GM23248 (cell line): Measurements from ENCODE around the gene NOSIP. TPM values are rescaled to one million over a fixed set of nuclear protein-coding genes. Genes with fewer than 3 reads are reported as not detected.

Source experiments
- DNase-seq: peaks from one replicate; pipeline ENCODE4 v3.0.0-alpha.2; 2015
- H2AFZ ChIP-seq: fragments of 200-600 bp; sonication (generic); 2 replicates; pipeline ENCODE4 v1.6.1; 2016; ENCODE audit warnings: antibody characterized with exemption
- H3F3A ChIP-seq: fragments of 200-600 bp; sonication (generic); 2 replicates; pipeline ENCODE4 v1.6.1; 2016; ENCODE audit warnings: mild to moderate bottlenecking, antibody characterized with exemption, mixed run types; ENCODE audit not compliant: insufficient read depth
- H3K27ac ChIP-seq: fragments of 200-600 bp; sonication (generic); 2 replicates; pipeline ENCODE4 v1.5.1; 2016; ENCODE audit warnings: mild to moderate bottlenecking
- H3K27me3 ChIP-seq: fragments of 200-600 bp; sonication (generic); replicated peaks from 2 replicates; pipeline ENCODE4 v1.6.1; 2016; ENCODE audit warnings: mild to moderate bottlenecking; ENCODE audit not compliant: insufficient read depth
- H3K36me3 ChIP-seq: fragments of 200-600 bp; sonication (generic); 2 replicates; pipeline ENCODE4 v1.6.1; 2016; ENCODE audit warnings: low read depth, mild to moderate bottlenecking
- H3K4me1 ChIP-seq: fragments of 200-600 bp; sonication (generic); 2 replicates; pipeline ENCODE4 v1.6.1; 2016; ENCODE audit warnings: mild to moderate bottlenecking; ENCODE audit not compliant: insufficient read depth
- H3K4me2 ChIP-seq: fragments of 200-600 bp; sonication (generic); one replicate; pipeline ENCODE4 v1.6.1; 2016; ENCODE audit warnings: mild to moderate bottlenecking; ENCODE audit not compliant: unreplicated experiment
- H3K4me3 ChIP-seq: fragments of 200-600 bp; sonication (generic); 2 replicates; pipeline ENCODE4 v1.5.1; 2016; ENCODE audit warnings: mild to moderate bottlenecking
- H3K79me2 ChIP-seq: fragments of 200-600 bp; sonication (generic); 2 replicates; pipeline ENCODE4 v1.6.1; 2016; ENCODE audit warnings: mild to moderate bottlenecking; ENCODE audit not compliant: insufficient read depth
- H3K9ac ChIP-seq: fragments of 200-600 bp; sonication (generic); 2 replicates; pipeline ENCODE4 v1.6.1; 2016; ENCODE audit warnings: mild to moderate bottlenecking
- H3K9me2 ChIP-seq: fragments of 200-600 bp; sonication (generic); 2 replicates; pipeline ENCODE4 v1.6.1; 2016; ENCODE audit warnings: mixed run types, mild to moderate bottlenecking, moderate library complexity; ENCODE audit not compliant: insufficient read depth
- H3K9me3 ChIP-seq: fragments of 200-600 bp; sonication (generic); one replicate; pipeline ENCODE4 v1.6.1; 2017; ENCODE audit warnings: low read depth
- H4K20me1 ChIP-seq: fragments of 200-600 bp; sonication (generic); 2 replicates; pipeline ENCODE4 v1.6.0; 2016; ENCODE audit not compliant: insufficient read depth
- EZH2 ChIP-seq: fragments of 200-600 bp; sonication (generic); IDR thresholded peaks from 2 replicates; pipeline ENCODE4 v1.6.1; 2018; ENCODE audit warnings: antibody characterized with exemption, mild to moderate bottlenecking; ENCODE audit not compliant: insufficient read depth, poor library complexity, severe bottlenecking
- EZH2phosphoT487 ChIP-seq: fragments of 200-600 bp; sonication (generic); IDR thresholded peaks from 2 replicates; pipeline ENCODE4 v1.6.1; 2018; ENCODE audit warnings: antibody characterized with exemption, moderate library complexity, mild to moderate bottlenecking, low read depth; ENCODE audit not compliant: insufficient read depth
- WGBS, 2 experiments: methylation state at CpG; one replicate each; pipeline ENCODE4 v1.1.6; 2015 to 2017; ENCODE audit warnings: low lambda C conversion rate in 2 of 2, low coverage in 1 of 2; ENCODE audit errors: missing lambda C conversion rate in 2 of 2; 5-methylcytosine and 5-hydroxymethylcytosine counted together
- in situ Hi-C: fragments of 300-500 bp; cut with MboI; formaldehyde crosslinking; loops from 2 replicates; pipeline ENCODE4 v1.15.0; 2020
- polyA plus RNA-seq: library from polyadenylated mRNA; unstranded; fragments of >200 nt; fragmentation: Nextera tagmentation; extraction: Ambion mirVana; gene quantifications from 2 replicates; pipeline ENCODE4 v1.2.1, GENCODE V29; 2016
- total RNA-seq: library from RNA; depleted of rRNA; stranded (reverse); fragments of >200 nt; shearing (Covaris generic); gene quantifications from 2 replicates; pipeline ENCODE4 v1.2.3, GENCODE V29; 2014

The NOSIP gene
- total and polyA plus RNA-seq, 2 experiments from 2014 or later = 53.2 to 84.3 TPM

DNA sequence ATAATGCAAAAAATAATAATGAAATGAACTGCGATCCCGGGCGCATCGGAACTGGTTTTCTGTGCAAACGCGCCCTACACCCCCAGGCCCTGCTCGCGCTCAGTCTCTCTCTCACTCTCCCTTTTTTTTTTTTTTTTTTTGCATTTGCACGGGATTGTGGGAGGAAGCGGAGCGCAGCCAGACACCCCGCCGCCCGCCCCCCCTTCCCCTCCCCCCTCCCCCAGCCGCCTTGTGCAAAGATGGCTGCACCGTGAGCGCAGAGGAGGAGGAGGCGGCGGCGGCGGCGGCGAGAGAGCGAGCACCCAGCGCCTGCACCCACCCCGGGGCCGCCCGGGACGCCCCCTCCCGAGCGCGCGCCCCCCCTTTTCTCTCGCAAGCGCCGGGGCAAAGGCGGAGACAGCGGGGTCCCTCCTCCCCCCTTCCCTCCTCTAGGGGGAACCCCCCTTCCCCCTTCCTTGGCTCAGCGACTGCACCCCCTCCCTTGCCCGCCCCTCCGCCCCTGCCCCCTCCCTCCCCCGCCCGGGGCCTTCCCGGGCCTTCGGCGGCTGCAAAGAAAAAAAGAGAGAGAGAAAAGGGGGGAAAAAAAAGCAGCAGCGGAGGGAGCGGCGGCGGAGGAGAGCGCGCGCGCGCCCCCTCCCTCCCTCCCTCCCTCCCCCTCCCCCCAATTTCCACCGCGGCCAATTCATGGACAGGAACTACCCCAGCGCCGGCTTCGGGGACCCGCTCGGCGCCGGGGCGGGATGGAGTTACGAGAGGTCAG, 10.8 kb upstream of the NOSIP start, which contains the start of gene PRR12:
Gene PRR12 (plus strand): TSS at position 212 of the 760 bp plus-strand sequence. CDS start 473 bp downstream, at position 685.
- WGBS, 2 experiments = 0 to 1% methylated on average over 19 to 65 of the region's 66 CpGs
- H3K4me1 ChIP-seq = peaks cover 9% of the 10 kb centered on the region
- no peak for TF ChIP-seq EZH2phosphoT487
- no peak for TF ChIP-seq EZH2

DNA sequence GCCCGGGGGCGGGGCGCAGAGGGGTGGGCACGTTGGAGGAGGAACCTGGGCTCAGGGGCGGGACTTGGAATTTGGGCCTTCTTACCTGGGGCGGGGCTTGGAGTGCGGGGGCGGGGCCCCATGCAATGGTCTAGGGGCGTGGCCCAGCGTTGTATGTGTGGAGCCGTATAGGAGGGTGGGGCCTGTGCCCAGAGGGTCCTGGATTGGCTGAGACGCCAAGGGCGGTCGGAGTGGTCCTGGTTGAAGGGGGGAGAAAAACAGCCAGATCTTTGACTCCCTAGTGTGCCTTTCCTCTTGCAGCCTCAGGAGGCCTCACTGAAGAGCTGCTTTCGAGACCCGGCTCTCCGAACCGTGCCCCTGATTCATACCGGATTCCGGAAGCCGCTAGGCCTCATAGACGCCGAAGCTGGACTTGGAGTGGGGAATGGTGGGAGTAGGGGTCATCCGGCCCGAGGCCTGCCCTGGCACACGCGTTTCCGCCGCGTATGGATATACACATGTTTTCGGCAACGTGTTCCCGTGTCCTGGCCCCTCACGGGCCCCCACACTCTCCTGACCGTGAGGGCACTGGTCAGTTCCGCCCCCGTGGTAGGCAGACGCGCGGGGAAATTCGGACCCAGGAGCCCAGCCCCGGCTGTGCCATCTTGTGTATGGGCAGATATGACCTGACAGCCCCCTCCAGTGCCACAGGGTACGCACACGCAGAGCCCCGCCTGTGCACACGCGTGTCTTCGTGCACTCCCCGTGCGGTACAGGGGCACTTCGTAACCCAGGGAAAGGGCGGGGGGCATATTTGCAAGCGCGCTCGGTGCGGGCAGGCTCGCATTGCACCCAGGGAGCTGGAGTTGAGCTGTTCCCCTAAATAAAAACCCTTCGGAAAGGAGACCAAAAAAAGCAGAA, 10.0 kb upstream of the NOSIP start:
- H2AFZ ChIP-seq = peak overlapping the region; percentile 76
- H3K9ac ChIP-seq = peak overlapping the region; percentile 87
- peak overlapping the region; percentile 89 for H3K4me2 ChIP-seq

More for the DNA sequence above, 10.8 kb upstream of the NOSIP start, which contains the start of gene PRR12:
- Histone ChIP-seq H3K9me2 (no peaks in the 10 kb centered on the region), H4K20me1 (peaks cover 6% of the 10 kb centered on the region; the same call in 1 of the 2 replicates), H3K4me2 (peak within 1 kb of the TSS; percentile 96), H3K36me3 (no peaks in the 10 kb centered on the region), H3K9me3 (no peaks in the 10 kb centered on the region), H3F3A (peaks cover 13% of the 10 kb centered on the region), H3K4me3 (peak within 1 kb of the TSS; percentile 95), H3K27me3 (no peaks in the 10 kb centered on the region), H3K9ac (peak within 1 kb of the TSS; percentile 87), H3K27ac (peak within 1 kb of the TSS; percentile 84), H2AFZ (peak within 1 kb of the TSS; percentile 76), H3K79me2 (peaks cover 41% of the 10 kb centered on the region)
- in situ Hi-C loops = no loop called here
- peak; percentile 84 for DNase-seq

DNA sequence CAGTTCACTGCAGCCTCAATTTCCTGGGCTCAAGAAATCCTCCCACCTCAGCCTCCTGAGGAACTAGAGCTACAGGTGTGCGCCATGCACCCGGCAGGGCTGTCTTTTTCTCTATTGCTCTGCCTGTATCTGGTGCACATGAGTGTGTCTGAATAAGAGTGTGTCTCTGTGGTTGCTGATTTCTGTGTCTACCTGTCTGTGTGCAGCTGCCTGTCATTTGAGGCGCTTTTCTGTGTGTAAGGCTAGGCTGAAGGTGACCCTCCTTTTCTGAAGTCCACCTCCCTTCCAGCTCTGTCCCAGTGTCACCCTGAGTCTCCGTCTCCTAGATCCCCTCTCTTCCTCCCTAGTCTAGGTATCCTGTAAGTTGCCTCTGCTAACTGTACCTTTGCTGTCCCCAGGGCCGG, 9.1 kb upstream of the NOSIP start:
- peaks cover 13% of the 10 kb centered on the region for H3F3A ChIP-seq
- H3K27me3 ChIP-seq = no peaks in the 10 kb centered on the region
- H3K9me2 ChIP-seq = no peaks in the 10 kb centered on the region
- peaks cover 29% of the 10 kb centered on the region for H3K79me2 ChIP-seq
- WGBS, 2 experiments = 41 to 52% methylated on average over 4 to 5 of the region's 5 CpGs
- no peaks in the 10 kb centered on the region for H3K9me3 ChIP-seq
- H2AFZ ChIP-seq = no peak overlapping the region
- no peaks in the 10 kb centered on the region for H3K36me3 ChIP-seq
- H3K9ac ChIP-seq = no peak overlapping the region
- peaks cover 9% of the 10 kb centered on the region for H3K4me1 ChIP-seq
- no peak for DNase-seq
- no peak overlapping the region for H3K4me2 ChIP-seq
- in situ Hi-C loops = no loop called here
- H3K4me3 ChIP-seq = no peak overlapping the region
- TF ChIP-seq EZH2phosphoT487 (no peak), EZH2 (no peak)
- H4K20me1 ChIP-seq = peaks cover 6% of the 10 kb centered on the region; the same call in 1 of the 2 replicates
- H3K27ac ChIP-seq = no peak overlapping the region

More for the DNA sequence above, 10.0 kb upstream of the NOSIP start:
- 1% methylated on average over 45 to 48 of the region's 58 CpGs for WGBS, 2 experiments
- Histone ChIP-seq H3K79me2 (peaks cover 32% of the 10 kb centered on the region), H3F3A (peaks cover 13% of the 10 kb centered on the region), H3K9me3 (no peaks in the 10 kb centered on the region), H3K9me2 (no peaks in the 10 kb centered on the region), H3K36me3 (no peaks in the 10 kb centered on the region), H3K4me1 (peaks cover 9% of the 10 kb centered on the region), H3K4me3 (peak overlapping the region; percentile 95), H3K27me3 (no peaks in the 10 kb centered on the region), H4K20me1 (peaks cover 6% of the 10 kb centered on the region; the same call in 1 of the 2 replicates), H3K27ac (peak overlapping the region; percentile 84)
- no peak for TF ChIP-seq EZH2phosphoT487
- no peak for TF ChIP-seq EZH2
- peak; percentile 98 for DNase-seq
- in situ Hi-C loops = no loop called here

DNA sequence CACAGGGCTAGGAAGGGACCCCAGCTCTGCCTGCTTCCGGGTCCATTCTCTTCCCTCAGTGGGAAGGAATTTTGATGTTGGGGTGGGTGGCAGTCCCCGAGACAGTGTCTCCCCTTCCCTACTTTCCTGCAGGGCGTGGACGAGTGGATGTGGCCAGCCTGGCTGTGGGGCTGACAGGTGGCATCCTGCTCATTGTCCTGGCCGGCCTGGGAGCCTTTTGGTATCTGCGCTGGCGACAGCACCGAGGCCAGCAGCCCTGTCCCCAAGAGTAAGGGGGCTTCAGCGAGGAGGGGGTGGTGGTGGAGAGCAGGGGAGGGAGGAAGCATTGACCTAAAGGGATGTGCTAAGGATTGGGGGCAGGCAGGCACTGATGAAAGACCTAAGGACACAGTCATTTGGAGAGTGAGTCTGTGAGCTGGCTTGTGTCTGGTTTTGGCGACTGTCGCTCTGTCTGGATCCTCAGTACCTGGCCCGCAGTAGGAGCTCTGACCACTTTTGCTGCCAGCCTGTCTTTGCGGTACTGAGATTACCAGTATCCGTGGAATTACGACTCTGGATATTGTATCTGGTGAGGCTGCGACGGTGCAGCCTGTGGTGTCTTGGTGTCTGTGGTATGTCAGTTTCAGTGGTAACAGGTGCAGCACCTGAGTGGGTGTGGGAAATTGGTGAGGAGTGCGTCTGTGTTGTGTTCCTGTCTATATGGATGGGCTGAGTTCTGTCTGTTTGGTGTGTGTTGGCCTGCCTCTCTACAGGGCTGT, 8.2 kb upstream of the NOSIP start:
- Histone ChIP-seq H3K4me1 (peaks cover 2% of the 10 kb centered on the region; the same call in 1 of the 2 replicates), H2AFZ (no peak overlapping the region), H3K9ac (no peak overlapping the region), H3K9me2 (no peaks in the 10 kb centered on the region), H3K27ac (no peak overlapping the region), H3K79me2 (peaks cover 20% of the 10 kb centered on the region), H3K4me3 (no peak overlapping the region), H3K27me3 (no peaks in the 10 kb centered on the region), H4K20me1 (0 out of 2 replicates have a peak, but pooled peaks cover under 1% of the 10 kb centered on the region), H3F3A (peaks cover 4% of the 10 kb centered on the region; the same call in 1 of the 2 replicates), H3K4me2 (no peak overlapping the region), H3K36me3 (no peaks in the 10 kb centered on the region), H3K9me3 (no peaks in the 10 kb centered on the region)
- 62 to 64% methylated on average over 18 of the region's 18 CpGs for WGBS, 2 experiments
- in situ Hi-C loops = no loop called here
- no peak for TF ChIP-seq EZH2
- no peak for TF ChIP-seq EZH2phosphoT487
- no peak for DNase-seq
